Tibial artery (tissue), 4 donors: ENCODE data around the gene ODAD3.

ENCODE experiments used
- DNase-seq, 2 donors: peaks; one replicate each; pipeline ENCODE4 v3.0.0-alpha.2; 2019
- H3K27ac ChIP-seq, 2 donors: fragments of 200-600 bp; sonication (generic) in 1 of 2; 1 replicate in 1 of 2; 2 replicates in 1 of 2; pipeline ENCODE4 v1.5.1; 2018 to 2019; ENCODE audit warnings: mild to moderate bottlenecking in 1 of 2
- H3K27me3 ChIP-seq, 2 donors: fragments of 200-600 bp; sonication (generic) in 1 of 2; one replicate each; pipeline versions ENCODE4 v1.5.1 to v1.6.0; 2016 to 2019
- H3K36me3 ChIP-seq, 3 donors: fragments of 200-600 bp; sonication (generic) in 2 of 3; one replicate each; pipeline ENCODE4 v1.5.1; 2016 to 2019; ENCODE audit warnings: mild to moderate bottlenecking in 2 of 3
- H3K4me1 ChIP-seq, 4 donors: fragments of 200-600 bp; sonication (generic) in 2 of 4; 1 replicate in 3 of 4; 2 replicates in 1 of 4; pipeline ENCODE4 v1.5.1; 2016 to 2019
- H3K4me3 ChIP-seq, 2 donors: fragments of 200-600 bp; sonication (generic) in 1 of 2; 1 replicate in 1 of 2; 2 replicates in 1 of 2; pipeline ENCODE4 v1.5.1; 2018 to 2019; ENCODE audit warnings: mild to moderate bottlenecking in 2 of 2
- H3K9me3 ChIP-seq, 3 donors: fragments of 200-600 bp; sonication (generic) in 1 of 3; one replicate each; pipeline ENCODE4 v1.5.1; 2016 to 2019
- intact Hi-C: fragments of 100-400 bp; cut with DNase I; formaldehyde crosslinking; loops from one replicate; pipeline ENCODE4 v1.15.0; 2023; ENCODE audit warnings: low total_unique reads
- TF ChIP-seq, protein P1 (sequence below), 2 experiments: fragments of 200-600 bp in 1 of 2; fragments of 450-650 bp in 1 of 2; IDR thresholded peaks; one replicate each; pipeline ENCODE4 v1.5.1; 2017 to 2019; ENCODE audit warnings: antibody characterized with exemption in 2 of 2, mild to moderate bottlenecking in 1 of 2, moderate library complexity in 1 of 2

Gene ODAD3

DNA sequence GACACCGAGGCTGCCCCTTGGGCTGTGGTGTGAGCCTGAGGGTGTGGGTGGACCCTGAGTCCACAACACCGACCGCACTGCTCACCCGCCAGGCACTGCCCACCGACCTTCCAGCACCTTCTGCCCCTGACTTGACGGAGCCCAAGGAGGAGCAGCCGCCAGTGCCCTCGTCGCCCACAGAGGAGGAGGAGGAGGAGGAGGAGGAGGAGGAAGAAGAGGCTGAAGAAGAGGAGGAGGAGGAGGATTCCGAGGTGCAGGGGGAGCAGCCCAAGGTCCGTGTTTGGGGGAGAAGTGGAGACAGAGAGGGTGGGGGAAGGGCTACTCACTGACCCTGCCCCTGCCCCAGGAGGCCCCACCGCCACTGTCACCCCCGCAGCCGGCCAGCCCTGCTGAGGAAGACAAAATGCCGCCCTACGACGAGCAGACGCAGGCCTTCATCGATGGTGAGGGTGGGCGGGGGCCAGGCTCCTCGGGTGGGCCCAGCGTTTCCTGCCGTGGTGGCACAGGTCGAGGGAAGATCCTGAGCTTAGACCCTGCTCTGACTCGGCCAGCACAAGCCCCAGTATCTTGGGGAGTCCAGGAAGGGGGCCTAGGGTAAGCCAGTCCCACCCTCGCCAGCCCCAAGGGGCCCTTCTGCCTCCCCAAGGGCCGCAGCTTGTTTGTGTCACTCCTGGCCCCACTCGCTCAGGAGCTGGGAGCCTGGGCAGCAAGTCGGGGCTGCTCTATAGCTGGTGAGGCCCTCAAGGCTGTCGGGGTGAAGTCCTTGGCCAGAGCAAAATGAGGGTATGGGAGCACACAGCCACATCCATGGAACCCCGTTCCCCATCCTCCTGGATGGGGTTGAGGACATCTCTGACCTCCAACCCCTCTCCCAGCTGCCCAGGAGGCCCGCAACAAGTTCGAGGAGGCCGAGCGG lies 12.7 kb upstream of the ODAD3 start:
- Histone ChIP-seq H3K36me3 (peaks cover 46 to 85% (median 74%) of the 10 kb centered on the region in 3 donors), H3K27ac (no peak overlapping the region), H3K4me1 (peaks cover 0 to 9% (median 4%) of the 10 kb centered on the region in 4 donors), H3K27me3 (peaks cover 0 to 10% of the 10 kb centered on the region in 2 donors), H3K9me3 (no peaks in the 10 kb centered on the region), H3K4me3 (no peak overlapping the region)
- intact Hi-C loops: loop anchor here (5.0 to 10.0 kb wide), 2 partner anchors 73 to 155 kb away; partner anchors contain the start of gene SWSAP1
- TF ChIP-seq, protein P1, sequence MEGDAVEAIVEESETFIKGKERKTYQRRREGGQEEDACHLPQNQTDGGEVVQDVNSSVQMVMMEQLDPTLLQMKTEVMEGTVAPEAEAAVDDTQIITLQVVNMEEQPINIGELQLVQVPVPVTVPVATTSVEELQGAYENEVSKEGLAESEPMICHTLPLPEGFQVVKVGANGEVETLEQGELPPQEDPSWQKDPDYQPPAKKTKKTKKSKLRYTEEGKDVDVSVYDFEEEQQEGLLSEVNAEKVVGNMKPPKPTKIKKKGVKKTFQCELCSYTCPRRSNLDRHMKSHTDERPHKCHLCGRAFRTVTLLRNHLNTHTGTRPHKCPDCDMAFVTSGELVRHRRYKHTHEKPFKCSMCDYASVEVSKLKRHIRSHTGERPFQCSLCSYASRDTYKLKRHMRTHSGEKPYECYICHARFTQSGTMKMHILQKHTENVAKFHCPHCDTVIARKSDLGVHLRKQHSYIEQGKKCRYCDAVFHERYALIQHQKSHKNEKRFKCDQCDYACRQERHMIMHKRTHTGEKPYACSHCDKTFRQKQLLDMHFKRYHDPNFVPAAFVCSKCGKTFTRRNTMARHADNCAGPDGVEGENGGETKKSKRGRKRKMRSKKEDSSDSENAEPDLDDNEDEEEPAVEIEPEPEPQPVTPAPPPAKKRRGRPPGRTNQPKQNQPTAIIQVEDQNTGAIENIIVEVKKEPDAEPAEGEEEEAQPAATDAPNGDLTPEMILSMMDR (IDR thresholded peaks at IDR 0.05): no peak
- no peak for DNase-seq

DNA sequence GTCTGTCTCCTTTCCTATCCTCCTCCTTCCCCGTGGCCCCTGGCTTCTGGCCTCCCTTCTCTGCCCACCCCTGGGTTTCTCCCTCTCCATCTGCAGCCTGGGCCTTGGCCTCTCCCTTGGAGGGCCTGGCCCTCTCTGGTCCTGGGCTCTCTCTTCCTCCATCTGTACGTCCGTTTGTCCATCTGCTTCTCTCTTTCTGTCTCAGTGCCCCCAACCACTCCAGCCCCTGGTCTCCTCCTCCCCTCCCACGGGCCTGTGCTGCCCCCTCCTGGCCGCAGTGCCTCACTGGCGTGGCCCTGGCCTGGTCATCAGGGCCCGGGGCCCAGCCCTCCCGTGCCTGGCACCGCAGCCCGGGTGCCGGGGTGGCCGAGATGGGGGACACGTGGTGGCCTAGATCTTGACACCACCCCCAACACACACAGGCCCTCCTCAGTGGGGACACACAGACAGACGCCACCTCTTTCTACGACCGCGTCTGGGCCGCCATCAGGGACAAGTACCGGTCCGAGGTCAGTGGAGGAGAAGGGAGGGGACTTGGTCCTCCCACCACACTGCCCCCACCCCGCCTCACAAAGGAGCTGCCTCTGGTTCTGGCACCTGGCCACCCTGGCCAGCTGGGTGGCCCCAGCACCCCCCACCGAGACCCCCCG lies 11.9 kb upstream of the ODAD3 start:
- peak in 1 of 2 donors; percentile 32 for DNase-seq
- Histone ChIP-seq H3K4me1 (peaks cover 0 to 4% (median 2%) of the 10 kb centered on the region in 4 donors), H3K9me3 (no peaks in the 10 kb centered on the region), H3K27me3 (peaks cover 0 to 7% of the 10 kb centered on the region in 2 donors), H3K4me3 (no peak overlapping the region), H3K27ac (peak overlapping the region in 1 of 2 donors; percentile 19), H3K36me3 (peaks cover 50 to 94% (median 82%) of the 10 kb centered on the region in 3 donors)
- TF ChIP-seq, protein P1 (IDR thresholded peaks at IDR 0.05): peak; percentile 68 to 83
- intact Hi-C loops: loop anchor here (5.0 to 10.0 kb wide), 2 partner anchors 72 to 154 kb away; partner anchors contain the start of gene SWSAP1

DNA sequence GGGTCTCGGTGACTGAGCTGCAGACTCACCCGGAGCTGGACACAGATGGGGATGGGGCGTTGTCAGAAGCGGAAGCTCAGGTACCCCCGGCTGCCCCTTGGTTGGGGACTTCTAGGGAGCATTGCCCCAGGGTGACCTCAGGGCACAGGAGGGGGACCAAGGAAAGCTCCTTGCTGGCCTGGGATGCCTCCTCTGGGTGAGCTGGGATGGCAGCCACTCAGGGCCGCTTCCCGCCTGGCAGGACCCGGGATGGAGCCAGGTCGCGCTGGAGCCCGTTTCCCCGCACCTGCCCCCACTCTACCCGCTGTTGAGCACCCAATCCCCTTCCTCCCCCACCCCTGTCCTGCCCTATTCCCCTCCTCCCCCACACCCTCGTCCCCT lies 11.3 kb upstream of the ODAD3 start:
- TF ChIP-seq, protein P1 (IDR thresholded peaks at IDR 0.05): no peak
- H3K27ac ChIP-seq: peak overlapping the region in 1 of 2 donors; percentile 19
- peaks cover 0 to 4% of the 10 kb centered on the region in 2 donors for H3K27me3 ChIP-seq
- H3K9me3 ChIP-seq: no peaks in the 10 kb centered on the region
- peaks cover 54 to 99% (median 88%) of the 10 kb centered on the region in 3 donors for H3K36me3 ChIP-seq
- no peaks in the 10 kb centered on the region for H3K4me1 ChIP-seq
- intact Hi-C loops: loop anchor here (5.0 to 10.0 kb wide), 2 partner anchors 71 to 154 kb away; partner anchors contain the start of gene SWSAP1
- H3K4me3 ChIP-seq: no peak overlapping the region
- no peak for DNase-seq

DNA sequence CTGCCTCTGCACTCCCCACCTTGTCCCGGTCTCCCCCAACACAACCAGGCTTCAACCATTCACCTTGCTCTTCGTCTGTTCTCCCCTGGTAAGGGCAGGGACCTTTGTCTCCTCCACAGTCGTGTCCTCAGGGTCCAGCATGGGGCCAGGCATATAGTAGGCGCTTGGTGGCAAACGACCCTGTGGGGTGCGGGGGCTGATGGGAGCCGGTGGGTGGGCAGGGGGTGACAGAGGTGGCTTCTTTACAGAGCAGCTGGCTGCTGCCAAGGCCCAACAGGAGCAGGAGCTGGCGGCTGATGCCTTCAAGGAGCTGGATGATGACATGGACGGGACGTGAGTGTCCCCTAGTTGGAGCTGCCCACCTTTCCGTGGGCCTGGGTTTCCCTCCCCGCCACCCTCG lies 10.2 kb upstream of the ODAD3 start:
- Histone ChIP-seq H3K36me3 (peaks cover 63 to 100% (median 93%) of the 10 kb centered on the region in 3 donors), H3K9me3 (no peaks in the 10 kb centered on the region), H3K27me3 (no peaks in the 10 kb centered on the region), H3K4me3 (no peak overlapping the region), H3K4me1 (no peaks in the 10 kb centered on the region), H3K27ac (no peak overlapping the region)
- TF ChIP-seq, protein P1 (IDR thresholded peaks at IDR 0.05): no peak
- intact Hi-C loops: loop anchor here (5.0 to 10.0 kb wide), 2 partner anchors 70 to 153 kb away; partner anchors contain the start of gene SWSAP1
- DNase-seq: no peak

DNA sequence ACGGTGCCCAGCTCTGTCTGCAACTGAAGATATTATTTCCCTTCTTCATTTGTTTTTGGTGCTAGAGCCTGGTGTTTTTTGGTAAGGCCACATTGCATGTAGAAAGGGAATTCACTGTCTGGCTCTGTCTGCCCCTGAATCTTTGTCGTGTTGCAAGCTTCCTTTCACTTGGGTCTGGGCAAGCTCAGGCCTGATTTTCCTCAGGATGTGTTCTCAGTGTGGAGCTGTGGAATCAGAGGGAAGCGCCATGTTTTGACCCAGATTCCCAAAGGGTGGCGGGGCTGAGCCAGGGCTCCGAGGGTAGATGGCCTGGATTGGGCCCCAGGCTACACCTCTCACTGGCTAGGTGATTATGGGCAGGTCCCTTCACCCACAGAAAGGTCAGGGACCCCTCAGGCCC lies 9.1 kb upstream of the ODAD3 start:
- no peak for DNase-seq
- peaks cover 64 to 99% (median 88%) of the 10 kb centered on the region in 3 donors for H3K36me3 ChIP-seq
- intact Hi-C loops: loop anchor here (10.0 kb wide), 1 partner anchor 69 kb away; the partner anchor contains the start of gene SWSAP1
- no peaks in the 10 kb centered on the region for H3K4me1 ChIP-seq
- no peak overlapping the region for H3K27ac ChIP-seq
- no peak overlapping the region for H3K4me3 ChIP-seq
- no peaks in the 10 kb centered on the region for H3K27me3 ChIP-seq
- TF ChIP-seq, protein P1 (IDR thresholded peaks at IDR 0.05): no peak
- H3K9me3 ChIP-seq: no peaks in the 10 kb centered on the region
